DND-41 (cell line): ENCODE measurements around the gene RAD51B.

Source experiments
- CTCF ChIP-seq: IDR thresholded peaks from 2 replicates; pipeline ENCODE4 v1.5.1; 2012; ENCODE audit warnings: borderline replicate concordance, low read length, moderate library complexity, mild to moderate bottlenecking; ENCODE audit not compliant: poor library complexity, severe bottlenecking; ENCODE audit errors: extremely low read depth
- EZH2 ChIP-seq: IDR thresholded peaks from 3 replicates; pipeline ENCODE4 v1.6.1; 2012; ENCODE audit warnings: borderline replicate concordance, low read depth, mild to moderate bottlenecking, moderate library complexity, low read length, inconsistent platforms; ENCODE audit not compliant: severe bottlenecking

- no peak for TF ChIP-seq CTCF
- TF ChIP-seq EZH2: no peak
Observed at GRCh38 chr14:68619790-68620574, 800.4 kb downstream of the RAD51B start.
